ENCODE data around the gene ERGIC1.

DNA sequence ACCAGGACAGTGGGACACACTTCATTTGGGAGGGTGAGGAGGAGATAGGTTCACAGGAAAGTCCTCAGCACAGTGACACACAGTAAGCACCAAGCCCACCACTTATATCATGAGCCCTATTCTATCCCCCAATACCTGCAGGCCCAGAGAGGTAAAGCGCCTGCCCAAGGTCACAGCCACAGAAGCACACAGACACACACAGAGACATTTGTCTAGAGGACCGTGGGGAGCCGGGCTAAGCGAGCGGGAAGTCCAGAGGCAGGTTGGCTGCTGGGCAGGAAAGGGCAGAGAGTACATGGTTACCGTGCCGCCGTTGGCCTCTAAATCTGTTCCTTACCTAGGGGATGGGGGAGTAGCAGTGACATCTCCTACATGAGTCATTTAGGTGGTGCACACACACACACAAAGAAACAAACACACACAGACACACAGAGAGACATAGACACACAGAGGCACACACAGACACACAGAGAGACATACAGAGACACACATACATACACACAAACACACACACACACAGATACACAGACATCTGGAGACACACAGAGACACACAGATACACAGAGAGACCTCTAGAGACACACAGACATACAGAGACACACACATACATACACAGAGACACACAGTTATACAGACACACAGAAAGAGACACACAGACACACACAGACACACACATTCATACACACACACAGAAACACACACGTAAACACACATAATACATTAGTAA, 47.2 kb upstream of the ERGIC1 start:
- TF ChIP-seq, protein P1, sequence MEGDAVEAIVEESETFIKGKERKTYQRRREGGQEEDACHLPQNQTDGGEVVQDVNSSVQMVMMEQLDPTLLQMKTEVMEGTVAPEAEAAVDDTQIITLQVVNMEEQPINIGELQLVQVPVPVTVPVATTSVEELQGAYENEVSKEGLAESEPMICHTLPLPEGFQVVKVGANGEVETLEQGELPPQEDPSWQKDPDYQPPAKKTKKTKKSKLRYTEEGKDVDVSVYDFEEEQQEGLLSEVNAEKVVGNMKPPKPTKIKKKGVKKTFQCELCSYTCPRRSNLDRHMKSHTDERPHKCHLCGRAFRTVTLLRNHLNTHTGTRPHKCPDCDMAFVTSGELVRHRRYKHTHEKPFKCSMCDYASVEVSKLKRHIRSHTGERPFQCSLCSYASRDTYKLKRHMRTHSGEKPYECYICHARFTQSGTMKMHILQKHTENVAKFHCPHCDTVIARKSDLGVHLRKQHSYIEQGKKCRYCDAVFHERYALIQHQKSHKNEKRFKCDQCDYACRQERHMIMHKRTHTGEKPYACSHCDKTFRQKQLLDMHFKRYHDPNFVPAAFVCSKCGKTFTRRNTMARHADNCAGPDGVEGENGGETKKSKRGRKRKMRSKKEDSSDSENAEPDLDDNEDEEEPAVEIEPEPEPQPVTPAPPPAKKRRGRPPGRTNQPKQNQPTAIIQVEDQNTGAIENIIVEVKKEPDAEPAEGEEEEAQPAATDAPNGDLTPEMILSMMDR (IDR thresholded peaks at IDR 0.05; ENCODE audit: poor library complexity, severe bottlenecking) = no peak
- TF ChIP-seq EZH2 (IDR thresholded peaks at IDR 0.05; ENCODE audit: borderline replicate concordance, insufficient read depth, low read length, poor library complexity, severe bottlenecking) (no peak), EP300 (conservative IDR thresholded peaks at IDR 0.05; ENCODE audit: poor library complexity, severe bottlenecking) (no peak), RAD21 (conservative IDR thresholded peaks at IDR 0.05) (no peak)
- TF ChIP-seq, protein P2, sequence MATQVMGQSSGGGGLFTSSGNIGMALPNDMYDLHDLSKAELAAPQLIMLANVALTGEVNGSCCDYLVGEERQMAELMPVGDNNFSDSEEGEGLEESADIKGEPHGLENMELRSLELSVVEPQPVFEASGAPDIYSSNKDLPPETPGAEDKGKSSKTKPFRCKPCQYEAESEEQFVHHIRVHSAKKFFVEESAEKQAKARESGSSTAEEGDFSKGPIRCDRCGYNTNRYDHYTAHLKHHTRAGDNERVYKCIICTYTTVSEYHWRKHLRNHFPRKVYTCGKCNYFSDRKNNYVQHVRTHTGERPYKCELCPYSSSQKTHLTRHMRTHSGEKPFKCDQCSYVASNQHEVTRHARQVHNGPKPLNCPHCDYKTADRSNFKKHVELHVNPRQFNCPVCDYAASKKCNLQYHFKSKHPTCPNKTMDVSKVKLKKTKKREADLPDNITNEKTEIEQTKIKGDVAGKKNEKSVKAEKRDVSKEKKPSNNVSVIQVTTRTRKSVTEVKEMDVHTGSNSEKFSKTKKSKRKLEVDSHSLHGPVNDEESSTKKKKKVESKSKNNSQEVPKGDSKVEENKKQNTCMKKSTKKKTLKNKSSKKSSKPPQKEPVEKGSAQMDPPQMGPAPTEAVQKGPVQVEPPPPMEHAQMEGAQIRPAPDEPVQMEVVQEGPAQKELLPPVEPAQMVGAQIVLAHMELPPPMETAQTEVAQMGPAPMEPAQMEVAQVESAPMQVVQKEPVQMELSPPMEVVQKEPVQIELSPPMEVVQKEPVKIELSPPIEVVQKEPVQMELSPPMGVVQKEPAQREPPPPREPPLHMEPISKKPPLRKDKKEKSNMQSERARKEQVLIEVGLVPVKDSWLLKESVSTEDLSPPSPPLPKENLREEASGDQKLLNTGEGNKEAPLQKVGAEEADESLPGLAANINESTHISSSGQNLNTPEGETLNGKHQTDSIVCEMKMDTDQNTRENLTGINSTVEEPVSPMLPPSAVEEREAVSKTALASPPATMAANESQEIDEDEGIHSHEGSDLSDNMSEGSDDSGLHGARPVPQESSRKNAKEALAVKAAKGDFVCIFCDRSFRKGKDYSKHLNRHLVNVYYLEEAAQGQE (IDR thresholded peaks at IDR 0.05; ENCODE audit: borderline replicate concordance) = no peak
